Urinary bladder (tissue), 4 donors: ENCODE results near the gene MAP1LC3A. TPM values are rescaled to one million over a fixed set of nuclear protein-coding genes. Genes with fewer than 3 reads are reported as not detected.
A peak's percentile ranks its signal among the peaks of the same experiment; 100 is the strongest.

Experiments used
- DNase-seq: peaks from one replicate; pipeline ENCODE4 v3.0.0-alpha.2; 2015; ENCODE audit errors: extremely low spot score
- H3K27ac ChIP-seq: one replicate; pipeline ENCODE4 v1.5.1; 2013; ENCODE audit warnings: low read depth, mild to moderate bottlenecking, moderate library complexity
- H3K36me3 ChIP-seq: one replicate; pipeline ENCODE4 v1.6.1; 2013; ENCODE audit warnings: mild to moderate bottlenecking, moderate library complexity; ENCODE audit not compliant: insufficient read depth
- H3K4me1 ChIP-seq: one replicate; pipeline ENCODE4 v1.6.1; 2013; ENCODE audit warnings: mild to moderate bottlenecking, moderate library complexity; ENCODE audit not compliant: insufficient read depth
- H3K4me3 ChIP-seq: one replicate; pipeline ENCODE4 v1.5.1; 2013; ENCODE audit warnings: low read depth, low read length
- WGBS: extraction: QIAGEN DNeasy Blood & Tissue Kit; methylation state at CpG from one replicate; pipeline ENCODE4 v1.1.7; 2013; 5-methylcytosine and 5-hydroxymethylcytosine counted together
- polyA plus RNA-seq: library from polyadenylated mRNA; stranded (reverse); fragments of 200-250 nt; gene quantifications from one replicate; pipeline ENCODE4 v1.2.3, GENCODE V29; 2013
- total RNA-seq: library from RNA; depleted of rRNA; stranded (reverse); fragments of >200 nt; gene quantifications from one replicate; pipeline ENCODE4 v1.2.3, GENCODE V29; 2014
- donor health status: healthy with polysubstance abuse.
- donor health status: healthy.

Gene MAP1LC3A
- total and polyA plus RNA-seq, 2 donors = 11.4 to 88.4 TPM

- H3K4me3 ChIP-seq = no peak overlapping the region
- DNase-seq = no peak
- peak overlapping the region; percentile 1 for H3K27ac ChIP-seq
- no peaks in the 10 kb centered on the region for H3K36me3 ChIP-seq
- WGBS = 52% methylated on average over 17 of the region's 17 CpGs
- H3K4me1 ChIP-seq = peaks cover 2% of the 10 kb centered on the region
Observed at GRCh38 chr20:34522969-34523871, 35.3 kb upstream of the MAP1LC3A start.

GRCh38 chr20:34524426-34524825 is 34.1 kb upstream of the MAP1LC3A start:
- H3K4me1 ChIP-seq = peaks cover 2% of the 10 kb centered on the region
- no peak overlapping the region for H3K27ac ChIP-seq
- H3K4me3 ChIP-seq = no peak overlapping the region
- WGBS = 91% methylated on average over 11 of the region's 11 CpGs
- no peak for DNase-seq
- H3K36me3 ChIP-seq = no peaks in the 10 kb centered on the region

DNA sequence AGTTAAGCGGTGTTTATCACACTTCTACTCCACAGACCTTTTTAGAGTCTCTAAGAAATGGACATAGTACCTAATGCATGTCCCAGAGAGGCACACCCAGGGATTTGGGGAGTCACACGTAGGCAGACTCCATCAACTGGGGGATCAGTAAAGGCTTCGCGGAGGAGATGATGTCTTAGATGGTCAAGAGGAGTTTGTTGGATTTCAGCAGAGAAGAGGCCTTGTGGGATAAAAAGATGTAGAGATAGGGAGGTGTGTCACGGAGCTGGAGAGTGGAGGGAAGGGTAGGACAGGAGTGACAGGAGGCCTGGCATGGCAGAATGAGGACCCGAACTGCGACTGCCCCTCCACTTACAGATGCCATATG is 33.2 kb upstream of the MAP1LC3A start:
- WGBS = 60% methylated on average over 7 of the region's 7 CpGs

GRCh38 chr20:34525709-34526416 is 32.7 kb upstream of the MAP1LC3A start:
- WGBS = 14% methylated on average over 14 of the region's 14 CpGs
- H3K4me3 ChIP-seq = no peak overlapping the region

More for the DNA sequence above, 33.2 kb upstream of the MAP1LC3A start:
- Histone ChIP-seq H3K27ac (peak overlapping the region; percentile 76), H3K4me3 (no peak overlapping the region), H3K4me1 (peaks cover 2% of the 10 kb centered on the region), H3K36me3 (no peaks in the 10 kb centered on the region)
- no peak for DNase-seq

GRCh38 chr20:34526466-34526865 is 32.1 kb upstream of the MAP1LC3A start:
- no peaks in the 10 kb centered on the region for H3K36me3 ChIP-seq
- peak overlapping the region; percentile 57 for H3K27ac ChIP-seq
- DNase-seq = no peak
- no peak overlapping the region for H3K4me3 ChIP-seq
- peaks cover 2% of the 10 kb centered on the region for H3K4me1 ChIP-seq
- 70% methylated on average over 5 of the region's 5 CpGs for WGBS

More at GRCh38 chr20:34525709-34526416, 32.7 kb upstream of the MAP1LC3A start:
- no peaks in the 10 kb centered on the region for H3K36me3 ChIP-seq
- peaks cover 2% of the 10 kb centered on the region for H3K4me1 ChIP-seq
- DNase-seq = peak; percentile 84
- H3K27ac ChIP-seq = peak overlapping the region; percentile 76

- WGBS = 90% methylated on average over 10 of the region's 10 CpGs
- Histone ChIP-seq H3K36me3 (no peaks in the 10 kb centered on the region), H3K27ac (no peak overlapping the region), H3K4me1 (peaks cover 2% of the 10 kb centered on the region), H3K4me3 (no peak overlapping the region)
- DNase-seq = no peak
Observed at GRCh38 chr20:34527016-34527415, 31.5 kb upstream of the MAP1LC3A start.

- 56% methylated on average over 5 of the region's 5 CpGs for WGBS
- H3K4me3 ChIP-seq = no peak overlapping the region
- H3K27ac ChIP-seq = no peak overlapping the region
- DNase-seq = no peak
- H3K4me1 ChIP-seq = peaks cover 2% of the 10 kb centered on the region
- H3K36me3 ChIP-seq = no peaks in the 10 kb centered on the region
Observed at GRCh38 chr20:34528921-34529297, 29.6 kb upstream of the MAP1LC3A start.

DNA sequence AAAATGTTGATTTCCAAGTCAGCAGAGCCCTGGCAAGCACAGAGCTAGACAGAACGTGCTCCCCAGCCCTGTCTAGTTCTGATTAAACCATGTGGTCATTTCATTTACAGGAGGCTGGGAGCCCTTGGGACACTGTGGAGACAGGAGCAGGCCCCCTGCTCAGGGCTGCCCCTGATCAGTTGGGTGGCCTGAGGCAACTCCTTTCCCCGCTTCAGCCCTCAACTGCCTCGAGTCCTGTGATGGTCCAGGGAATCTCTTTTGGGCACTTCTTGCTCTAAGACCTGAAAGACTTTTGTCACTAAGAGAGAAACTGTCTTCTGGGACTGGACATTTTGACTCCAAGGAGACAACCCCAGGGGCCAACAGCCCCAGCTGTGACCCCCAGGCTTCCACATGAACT is 28.8 kb upstream of the MAP1LC3A start:
- no peak overlapping the region for H3K4me3 ChIP-seq

DNA sequence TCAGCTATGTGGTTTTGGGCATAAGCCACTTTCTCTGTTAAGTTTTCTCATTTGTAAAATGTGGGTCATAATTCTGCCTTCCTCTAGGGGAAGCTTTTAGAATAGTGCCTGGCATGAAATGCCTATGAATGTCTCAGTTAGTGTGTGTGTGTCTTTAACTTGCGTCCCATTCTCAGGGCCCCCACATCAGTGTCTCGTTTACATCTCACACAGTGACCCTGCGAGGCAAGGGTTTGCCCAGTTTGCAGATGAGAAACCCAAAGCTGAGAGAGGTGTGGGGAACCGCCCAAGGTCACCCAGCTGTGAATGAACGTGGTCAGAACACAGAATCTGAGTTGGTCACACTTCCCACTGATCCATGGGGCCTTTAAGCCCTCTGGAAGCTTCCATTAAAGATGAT is 28.2 kb upstream of the MAP1LC3A start:
- H3K27ac ChIP-seq = no peak overlapping the region
- no peak for DNase-seq
- WGBS = 84% methylated on average over 5 of the region's 5 CpGs
- H3K36me3 ChIP-seq = no peaks in the 10 kb centered on the region
- no peak overlapping the region for H3K4me3 ChIP-seq
- H3K4me1 ChIP-seq = peaks cover 2% of the 10 kb centered on the region

More for the DNA sequence above, 28.8 kb upstream of the MAP1LC3A start:
- 82% methylated on average over 3 of the region's 3 CpGs for WGBS
- Histone ChIP-seq H3K4me1 (peaks cover 2% of the 10 kb centered on the region), H3K36me3 (no peaks in the 10 kb centered on the region), H3K27ac (no peak overlapping the region)
- no peak for DNase-seq

- no peaks in the 10 kb centered on the region for H3K36me3 ChIP-seq
- no peak overlapping the region for H3K4me3 ChIP-seq
- no peak overlapping the region for H3K27ac ChIP-seq
- DNase-seq = no peak
- WGBS = 86% methylated on average over 8 of the region's 8 CpGs
- H3K4me1 ChIP-seq = no peaks in the 10 kb centered on the region
Observed at GRCh38 chr20:34531608-34532265, 26.8 kb upstream of the MAP1LC3A start.

GRCh38 chr20:34532320-34532719 is 26.2 kb upstream of the MAP1LC3A start:
- no peak for DNase-seq
- WGBS = 84% methylated on average over 8 of the region's 8 CpGs
- no peak overlapping the region for H3K27ac ChIP-seq
- no peaks in the 10 kb centered on the region for H3K4me1 ChIP-seq
- H3K36me3 ChIP-seq = no peaks in the 10 kb centered on the region
- H3K4me3 ChIP-seq = no peak overlapping the region

DNA sequence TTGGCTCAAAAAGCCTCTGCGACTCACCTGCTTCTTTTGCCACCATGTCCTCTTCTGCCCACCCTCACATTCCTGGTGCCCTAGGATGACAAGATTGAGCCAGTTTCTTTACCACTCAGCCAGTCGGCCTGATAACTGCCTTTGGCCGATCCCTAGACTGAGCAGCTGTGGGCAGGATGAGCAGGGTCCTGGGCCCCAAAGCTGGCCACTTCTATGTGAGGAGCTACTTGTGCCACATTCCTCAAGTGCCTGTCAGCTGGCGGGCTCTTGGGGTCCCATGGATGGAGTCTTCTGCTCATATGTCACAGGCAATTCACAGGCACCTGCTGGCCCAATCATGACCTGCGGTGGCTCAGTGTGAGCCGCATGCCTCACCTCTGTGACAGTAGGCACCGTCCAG is 25.8 kb upstream of the MAP1LC3A start:
- H3K27ac ChIP-seq = no peak overlapping the region
- no peaks in the 10 kb centered on the region for H3K36me3 ChIP-seq
- H3K4me3 ChIP-seq = no peak overlapping the region
- 94% methylated on average over 7 of the region's 7 CpGs for WGBS
- no peaks in the 10 kb centered on the region for H3K4me1 ChIP-seq
- no peak for DNase-seq

GRCh38 chr20:34534391-34535165 is 23.9 kb upstream of the MAP1LC3A start:
- no peak for DNase-seq
- 92% methylated on average over 15 of the region's 15 CpGs for WGBS
- Histone ChIP-seq H3K4me1 (no peaks in the 10 kb centered on the region), H3K36me3 (no peaks in the 10 kb centered on the region), H3K27ac (no peak overlapping the region), H3K4me3 (no peak overlapping the region)
